Amniotic stem cell (primary cell): ENCODE data around the gene ERF.

ENCODE experiments used
- DNase-seq: peaks from one replicate; lab custom pipeline; 2025; lab: John Stamatoyannopoulos, UW

The ERF gene

GRCh38 chr19:42208612-42209011, 46.3 kb downstream of the ERF start:
- no peak for DNase-seq

DNA sequence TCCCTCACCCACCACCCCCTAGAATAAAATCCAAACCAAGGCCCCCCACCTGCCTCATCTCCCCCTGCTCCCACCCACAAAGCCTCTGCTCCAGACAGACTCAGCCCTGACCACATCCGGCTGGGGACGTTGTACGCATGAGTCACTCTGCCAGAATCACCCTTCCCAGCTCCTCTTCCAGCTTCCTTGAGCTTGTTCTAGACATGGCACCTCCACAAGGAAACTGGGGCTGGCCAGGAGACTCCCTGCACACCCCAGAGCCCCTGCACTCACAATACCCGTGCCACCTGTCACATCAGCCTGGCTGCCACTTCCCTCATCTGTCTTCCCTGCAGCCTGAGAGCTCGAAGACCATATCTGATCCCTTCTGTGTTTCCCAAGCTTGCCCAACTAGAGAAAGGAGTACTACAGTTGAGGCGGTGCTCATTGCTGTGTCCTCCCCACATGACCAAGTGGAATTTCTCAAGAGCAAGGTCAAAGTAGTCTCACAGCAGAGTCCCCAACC, 47.1 kb downstream of the ERF start:
- DNase-seq: peak; percentile 21

- DNase-seq: no peak
Observed at GRCh38 chr19:42206871-42207755, 47.8 kb downstream of the ERF start.

GRCh38 chr19:42204664-42205063, 50.3 kb downstream of the ERF start:
- no peak for DNase-seq

GRCh38 chr19:42203700-42204099, 51.2 kb downstream of the ERF start:
- DNase-seq: no peak

- no peak for DNase-seq
Observed at GRCh38 chr19:42202290-42202880, 52.5 kb downstream of the ERF start.

- DNase-seq: no peak
Observed at GRCh38 chr19:42201489-42202289, 53.2 kb downstream of the ERF start.

GRCh38 chr19:42200116-42200715, 54.7 kb downstream of the ERF start:
- DNase-seq: no peak

DNA sequence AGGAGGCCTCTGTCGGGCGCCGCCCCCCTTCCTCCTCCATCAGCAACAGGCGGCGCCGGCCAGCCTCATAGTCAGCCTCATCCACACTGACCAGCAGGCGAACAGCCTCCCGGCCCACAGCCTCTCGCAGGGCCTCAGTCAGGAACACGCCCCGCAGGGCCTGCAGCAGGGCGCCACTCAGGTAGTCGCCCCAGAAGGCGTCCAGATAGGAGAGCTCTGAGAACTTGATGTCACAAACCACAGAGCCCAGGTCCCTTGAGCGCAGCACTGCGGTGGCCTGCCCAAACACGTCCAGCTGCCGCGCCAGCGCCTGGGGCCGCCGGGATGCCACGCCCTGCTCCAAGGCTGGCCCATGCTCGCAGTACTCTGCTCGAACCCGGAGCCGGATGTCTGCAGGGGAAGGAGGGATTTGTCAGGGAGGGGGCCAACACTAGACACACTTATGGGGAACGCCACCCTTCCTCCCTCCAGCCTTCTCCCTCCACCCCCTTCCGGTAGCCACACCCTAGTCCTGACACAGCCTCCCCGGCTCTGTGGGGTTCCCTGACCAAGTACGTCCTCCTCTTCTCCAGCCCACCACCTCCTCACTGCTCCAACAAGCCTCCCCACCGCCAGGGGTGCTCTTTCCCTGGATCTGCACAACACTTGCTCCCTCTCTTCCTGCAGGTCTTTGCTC, 55.4 kb downstream of the ERF start:
- DNase-seq: no peak

GRCh38 chr19:42198676-42199439, 56.1 kb downstream of the ERF start:
- DNase-seq: no peak
